ENCODE results near the gene PRAMEF8. TPM values are rescaled to one million over a fixed set of nuclear protein-coding genes. Genes with fewer than 3 reads are reported as not detected.
"Not testable (repeated sequence)": the region's sequence is repeated elsewhere in the genome, so short reads cannot be mapped to it uniquely, and the experiment has no call there.

The PRAMEF8 gene
- not detected for polyA plus RNA-seq (ENCODE audit: insufficient read length in 4 of 4)

- DNase-seq (ENCODE audit: low read depth in 4 of 4, low spot score in 3 of 4) = not testable (repeated sequence)
Measured at GRCh38 chr1:13285037-13285436, at the start of gene PRAMEF8. Gene PRAMEF8, minus strand, starts transcription at chr1:13285137. Its CDS starts 1,046 bp downstream, at chr1:13284091.

GRCh38 chr1:13315281-13315680 is 30.3 kb upstream of the PRAMEF8 start, which contains the start of gene PRAMEF15:
Gene PRAMEF15, plus strand, starts transcription at chr1:13315581. Its CDS starts 2,827 bp downstream, at chr1:13318408.
- DNase-seq (ENCODE audit: low read depth in 4 of 4, low spot score in 3 of 4) = not testable (repeated sequence)

GRCh38 chr1:13303239-13303638 is 18.3 kb upstream of the PRAMEF8 start, which contains the start of gene PRAMEF33:
Gene PRAMEF33, plus strand, starts transcription at chr1:13303539. Its CDS starts 2,416 bp downstream, at chr1:13305955.
- DNase-seq (ENCODE audit: low read depth in 4 of 4, low spot score in 3 of 4) = not testable (repeated sequence)

GRCh38 chr1:13302197-13302596 is 17.3 kb upstream of the PRAMEF8 start:
- not testable (repeated sequence) for DNase-seq (ENCODE audit: low read depth in 4 of 4, low spot score in 3 of 4)

GRCh38 chr1:13298699-13299098 is 13.8 kb upstream of the PRAMEF8 start:
- not testable (repeated sequence) for DNase-seq (ENCODE audit: low read depth in 4 of 4, low spot score in 3 of 4)

- DNase-seq (ENCODE audit: low read depth in 4 of 4, low spot score in 3 of 4) = not testable (repeated sequence)
Measured at GRCh38 chr1:13297216-13297931, 12.4 kb upstream of the PRAMEF8 start.

GRCh38 chr1:13289030-13289429 is 4.1 kb upstream of the PRAMEF8 start:
- DNase-seq (ENCODE audit: low read depth in 4 of 4, low spot score in 3 of 4) = not testable (repeated sequence)

- not testable (repeated sequence) for DNase-seq (ENCODE audit: low read depth in 4 of 4, low spot score in 3 of 4)
Measured at GRCh38 chr1:13279617-13280016, 5.3 kb downstream of the PRAMEF8 start.

- not testable (repeated sequence) for DNase-seq (ENCODE audit: low read depth in 4 of 4, low spot score in 3 of 4)
Measured at GRCh38 chr1:13277016-13277415, 7.9 kb downstream of the PRAMEF8 start.

GRCh38 chr1:13265124-13265523 is 19.8 kb downstream of the PRAMEF8 start:
- DNase-seq (ENCODE audit: low read depth in 4 of 4, low spot score in 3 of 4) = not testable (repeated sequence)

- DNase-seq (ENCODE audit: low read depth in 4 of 4, low spot score in 3 of 4) = not testable (repeated sequence)
Measured at GRCh38 chr1:13253898-13254297, 31.0 kb downstream of the PRAMEF8 start, which contains the start of gene PRAMEF5. Gene PRAMEF5, plus strand, starts transcription at chr1:13254198. Its CDS starts 5,071 bp downstream, at chr1:13259269.

- DNase-seq (ENCODE audit: low read depth in 4 of 4, low spot score in 3 of 4) = not testable (repeated sequence)
Measured at GRCh38 chr1:13247122-13247521, 37.8 kb downstream of the PRAMEF8 start.

- DNase-seq (ENCODE audit: low read depth in 4 of 4, low spot score in 3 of 4) = not testable (repeated sequence)
Measured at GRCh38 chr1:13246554-13246871, 38.4 kb downstream of the PRAMEF8 start.

- DNase-seq (ENCODE audit: low read depth in 4 of 4, low spot score in 3 of 4) = not testable (repeated sequence)
Measured at GRCh38 chr1:13245841-13246553, 38.9 kb downstream of the PRAMEF8 start.

GRCh38 chr1:13243536-13244263 is 41.2 kb downstream of the PRAMEF8 start:
- DNase-seq (ENCODE audit: low read depth in 4 of 4, low spot score in 3 of 4) = not testable (repeated sequence)

GRCh38 chr1:13239633-13240032 is 45.3 kb downstream of the PRAMEF8 start:
- not testable (repeated sequence) for DNase-seq (ENCODE audit: low read depth in 4 of 4, low spot score in 3 of 4)

GRCh38 chr1:13237572-13237971 is 47.4 kb downstream of the PRAMEF8 start:
- DNase-seq (ENCODE audit: low read depth in 4 of 4, low spot score in 3 of 4) = not testable (repeated sequence)

GRCh38 chr1:13234057-13234456 is 50.9 kb downstream of the PRAMEF8 start:
- DNase-seq (ENCODE audit: low read depth in 4 of 4, low spot score in 3 of 4) = not testable (repeated sequence)

GRCh38 chr1:13232056-13232455 is 52.9 kb downstream of the PRAMEF8 start:
- not testable (repeated sequence) for DNase-seq (ENCODE audit: low read depth in 4 of 4, low spot score in 3 of 4)
